Activated CD4-positive, alpha-beta T cell treated with anti-CD3 and anti-CD28 coated beads, Interleukin-2, amount 10 ng/mL, durations not matched to agents 7 days and 5 days (primary cell): Measurements from ENCODE around the gene TRPV4. TPM values are rescaled to one million over a fixed set of nuclear protein-coding genes. Genes with fewer than 3 reads are reported as not detected.

ENCODE experiments used
- CTCF ChIA-PET: fragments of 350-600 bp; sonication (Branson Sonifier 250); formaldehyde crosslinking; loops from one replicate; lab custom pipeline; 2021; ENCODE audit warnings: antibody characterized with exemption; lab: Charles Lee
- POLR2A ChIA-PET: fragments of 350-600 bp; sonication (Branson Sonifier 250); formaldehyde crosslinking; loops from one replicate; lab custom pipeline; 2021; ENCODE audit warnings: antibody characterized with exemption; lab: Charles Lee
- DNase-seq: peaks from one replicate; pipeline ENCODE4 v3.0.0-alpha.2; 2020
- H3K27ac Mint-ChIP-seq: one replicate; pipeline ENCODE4 v1.8.0; 2021; ENCODE audit warnings: mild to moderate bottlenecking, moderate library complexity, mixed read lengths
- H3K27me3 Mint-ChIP-seq: one replicate; pipeline ENCODE4 v1.8.0; 2021; ENCODE audit warnings: mixed read lengths
- H3K36me3 Mint-ChIP-seq: one replicate; pipeline ENCODE4 v1.8.0; 2021; ENCODE audit warnings: low read depth, mixed read lengths
- H3K4me1 Mint-ChIP-seq: one replicate; pipeline ENCODE4 v1.8.0; 2021; ENCODE audit warnings: mixed read lengths
- H3K4me3 Mint-ChIP-seq: one replicate; pipeline ENCODE4 v1.8.0; 2021; ENCODE audit warnings: mild to moderate bottlenecking, moderate library complexity, mixed read lengths
- H3K9me3 Mint-ChIP-seq: one replicate; pipeline ENCODE4 v1.8.0; 2021; ENCODE audit warnings: mixed read lengths
- total RNA-seq, 2 experiments: library from RNA; stranded (reverse); gene quantifications; one replicate each; pipeline ENCODE4 v1.2.3, GENCODE V29; 2021

Gene TRPV4
- total RNA-seq = under 1 TPM in 1 of 2 experiments, not detected in 1; 0.17 TPM

- Mint-ChIP-seq H3K36me3 (no peaks in the 10 kb centered on the region), H3K27me3 (peaks cover 28% of the 10 kb centered on the region), H3K4me3 (no peak within 1 kb of the TSS), H3K9me3 (no peaks in the 10 kb centered on the region), H3K27ac (no peak within 1 kb of the TSS), H3K4me1 (peaks cover 4% of the 10 kb centered on the region)
- POLR2A ChIA-PET = no interaction called here
- DNase-seq = no peak
- CTCF ChIA-PET = interaction anchor here (1.3 kb wide), 1 partner anchor 12 kb away, joined by 7 read pairs; no protein-coding TSS in a partner anchor
Observed at GRCh38 chr12:109833307-109834189, at the start of gene TRPV4. Gene TRPV4 (minus strand): TSS chr12:109833398. CDS start chr12:109814796, 18,602 bp downstream.

- Mint-ChIP-seq H3K27me3 (peaks cover 11% of the 10 kb centered on the region), H3K36me3 (no peaks in the 10 kb centered on the region), H3K9me3 (no peaks in the 10 kb centered on the region), H3K27ac (no peak overlapping the region), H3K4me3 (no peak overlapping the region), H3K4me1 (peaks cover 39% of the 10 kb centered on the region)
- POLR2A ChIA-PET = no interaction called here
- CTCF ChIA-PET = interaction anchor here (0.8 to 1.7 kb wide), 3 partner anchors 20 to 37 kb away, joined by 4 to 8 read pairs (median 5); no protein-coding TSS in a partner anchor
- DNase-seq = no peak
Observed at GRCh38 chr12:109881752-109882151, 48.6 kb upstream of the TRPV4 start.

DNA sequence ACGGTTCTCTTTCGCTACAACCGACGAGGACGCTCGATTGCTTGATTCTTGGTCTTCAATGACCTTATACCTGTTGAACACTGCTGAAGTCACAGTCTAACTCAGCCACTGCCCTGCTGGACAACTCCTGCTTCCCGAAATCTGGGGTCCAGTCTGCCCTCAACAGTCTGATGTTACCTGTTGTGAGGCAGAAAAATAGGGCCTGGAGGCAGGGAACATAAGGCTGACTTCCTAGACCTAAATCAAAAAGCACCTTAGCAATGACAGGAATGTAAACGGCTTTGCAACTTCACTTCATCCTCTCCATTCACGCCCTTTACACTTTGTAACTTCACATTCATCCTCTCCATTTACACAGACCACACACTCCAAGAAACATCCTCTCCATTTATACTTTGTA lies 47.7 kb upstream of the TRPV4 start:
- POLR2A ChIA-PET = no interaction called here
- H3K4me3 Mint-ChIP-seq = peak overlapping the region; percentile 80

DNA sequence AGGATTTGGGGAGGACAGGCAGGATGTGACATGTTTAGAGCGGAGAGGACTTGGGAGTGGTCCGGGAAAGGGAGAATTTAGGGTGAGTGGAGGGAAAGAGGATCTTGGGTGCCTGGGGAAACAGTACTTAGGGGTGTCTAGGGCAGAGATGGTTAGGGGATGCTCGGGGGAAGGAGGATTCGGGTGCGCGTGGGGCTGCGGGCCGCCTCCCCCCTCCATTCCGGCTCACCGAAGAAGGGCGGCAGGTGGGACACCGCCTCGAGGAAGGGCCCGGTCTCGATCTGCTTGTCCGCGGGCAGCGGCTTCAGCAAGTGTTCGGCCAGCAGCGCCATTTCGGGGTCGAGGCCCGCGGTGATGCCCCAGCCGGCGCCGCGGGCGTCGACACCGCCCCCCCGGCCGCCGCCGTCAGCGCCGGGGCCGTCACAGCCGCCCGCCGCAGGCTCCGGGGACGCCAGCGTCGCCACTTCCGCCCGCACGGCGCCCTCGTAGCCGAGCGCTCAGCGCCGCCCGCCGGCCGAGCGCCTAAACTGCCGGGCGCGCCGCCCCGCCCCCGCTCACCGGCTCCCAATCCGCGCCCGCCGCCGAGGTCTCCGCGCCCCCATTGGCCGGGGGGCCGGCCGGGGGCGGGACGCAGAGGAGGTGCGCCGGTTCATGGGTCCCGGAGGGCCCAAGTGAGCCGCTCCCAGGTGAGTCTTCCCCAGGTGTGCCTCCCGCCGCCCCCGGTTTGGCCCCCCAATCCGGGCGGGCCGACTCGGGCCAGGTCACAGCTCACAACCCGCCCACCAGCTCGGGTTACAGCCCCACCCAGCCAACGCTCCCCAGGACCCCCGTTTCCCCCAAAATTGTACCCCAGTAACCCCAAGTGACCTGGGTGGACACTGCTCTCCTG lies 47.1 kb upstream of the TRPV4 start, which contains the start of gene GLTP:
TSS of gene GLTP (minus strand) at position 499 of the 889 bp plus-strand sequence. CDS start at position 332, 167 bp downstream.
- ChIA-PET CTCF (interaction anchor here (0.8 to 1.2 kb wide), 2 partner anchors 10 to 15 kb away, joined by 3 to 4 read pairs; no protein-coding TSS in a partner anchor), POLR2A (no interaction called here)
- H3K4me1 Mint-ChIP-seq = peaks cover 47% of the 10 kb centered on the region
- peaks cover 11% of the 10 kb centered on the region for H3K27me3 Mint-ChIP-seq
- H3K9me3 Mint-ChIP-seq = no peaks in the 10 kb centered on the region
- DNase-seq = peak; percentile 86
- peak within 1 kb of the TSS; percentile 89 for H3K27ac Mint-ChIP-seq
- H3K4me3 Mint-ChIP-seq = peak within 1 kb of the TSS; percentile 86
- H3K36me3 Mint-ChIP-seq = no peaks in the 10 kb centered on the region

More for the DNA sequence above, 47.7 kb upstream of the TRPV4 start:
- H3K9me3 Mint-ChIP-seq = no peaks in the 10 kb centered on the region
- no peak for DNase-seq
- peaks cover 11% of the 10 kb centered on the region for H3K27me3 Mint-ChIP-seq
- CTCF ChIA-PET = interaction anchor here (0.8 to 1.7 kb wide), 3 partner anchors 10 to 19 kb away, joined by 3 to 4 read pairs (median 4); no protein-coding TSS in a partner anchor
- no peaks in the 10 kb centered on the region for H3K36me3 Mint-ChIP-seq
- peaks cover 42% of the 10 kb centered on the region for H3K4me1 Mint-ChIP-seq
- H3K27ac Mint-ChIP-seq = peak overlapping the region; percentile 87

- peak overlapping the region; percentile 86 for H3K4me3 Mint-ChIP-seq
- H3K27ac Mint-ChIP-seq = peak overlapping the region; percentile 89
- H3K27me3 Mint-ChIP-seq = peaks cover 11% of the 10 kb centered on the region
- H3K4me1 Mint-ChIP-seq = peaks cover 51% of the 10 kb centered on the region
- H3K9me3 Mint-ChIP-seq = no peaks in the 10 kb centered on the region
- no peak for DNase-seq
- no peaks in the 10 kb centered on the region for H3K36me3 Mint-ChIP-seq
- ChIA-PET POLR2A (no interaction called here), CTCF (interaction anchor here (1.0 to 1.1 kb wide), 2 partner anchors 25 to 34 kb away, joined by 3 read pairs; no protein-coding TSS in a partner anchor)
Observed at GRCh38 chr12:109879351-109880042, 46.3 kb upstream of the TRPV4 start.

DNA sequence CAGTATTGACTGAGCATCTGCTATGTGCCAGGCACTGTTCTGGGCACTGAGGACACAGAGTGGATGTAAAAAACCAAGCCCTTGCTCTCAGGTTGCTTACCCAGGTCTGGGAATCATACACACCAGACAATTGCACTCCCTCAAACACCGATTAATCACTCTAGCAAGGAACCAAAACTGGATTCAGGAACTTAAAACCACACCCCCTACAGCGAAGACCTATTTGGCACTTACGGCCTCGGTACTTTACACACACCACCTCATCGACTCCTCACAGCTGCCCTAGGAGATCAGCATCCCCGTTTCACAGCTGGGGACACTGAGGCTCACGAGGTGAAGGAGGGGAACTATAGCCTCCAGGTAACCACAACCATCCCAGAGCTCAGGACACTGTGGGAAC lies 45.6 kb upstream of the TRPV4 start:
- Mint-ChIP-seq H3K4me1 (peaks cover 51% of the 10 kb centered on the region), H3K27me3 (peaks cover 10% of the 10 kb centered on the region), H3K9me3 (no peaks in the 10 kb centered on the region), H3K36me3 (no peaks in the 10 kb centered on the region), H3K27ac (peak overlapping the region; percentile 65), H3K4me3 (peak overlapping the region; percentile 86)
- DNase-seq = no peak
- ChIA-PET POLR2A (no interaction called here), CTCF (interaction anchor here (1.0 to 1.1 kb wide), 3 partner anchors 13 to 33 kb away, joined by 3 read pairs; no protein-coding TSS in a partner anchor)

DNA sequence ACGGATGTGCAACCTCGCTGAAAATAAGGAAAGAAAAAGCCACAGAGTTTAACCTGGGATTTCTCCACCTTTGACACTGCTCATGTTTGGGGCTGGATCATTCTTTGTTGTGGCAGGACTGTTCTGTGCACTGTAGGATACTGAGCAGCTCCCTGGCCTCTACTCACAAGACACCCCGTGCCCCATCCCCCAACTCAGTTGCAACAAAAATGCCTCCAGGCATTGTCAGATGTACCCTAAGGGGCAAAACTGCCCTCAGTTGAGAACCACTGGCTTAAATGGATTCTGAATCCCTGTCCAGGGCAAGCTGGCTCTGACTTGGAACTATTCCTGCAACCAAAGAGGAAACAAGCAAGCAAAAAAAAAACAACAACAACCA lies 45.0 kb upstream of the TRPV4 start:
- Mint-ChIP-seq H3K4me1 (peaks cover 51% of the 10 kb centered on the region), H3K27me3 (peaks cover 6% of the 10 kb centered on the region), H3K9me3 (no peaks in the 10 kb centered on the region), H3K36me3 (no peaks in the 10 kb centered on the region), H3K27ac (no peak overlapping the region), H3K4me3 (peak overlapping the region; percentile 86)
- POLR2A ChIA-PET = no interaction called here
- CTCF ChIA-PET = interaction anchor here (0.5 to 1.1 kb wide), 3 partner anchors 14 to 553 kb away, joined by 3 to 5 read pairs (median 3); no protein-coding TSS in a partner anchor
- no peak for DNase-seq

DNA sequence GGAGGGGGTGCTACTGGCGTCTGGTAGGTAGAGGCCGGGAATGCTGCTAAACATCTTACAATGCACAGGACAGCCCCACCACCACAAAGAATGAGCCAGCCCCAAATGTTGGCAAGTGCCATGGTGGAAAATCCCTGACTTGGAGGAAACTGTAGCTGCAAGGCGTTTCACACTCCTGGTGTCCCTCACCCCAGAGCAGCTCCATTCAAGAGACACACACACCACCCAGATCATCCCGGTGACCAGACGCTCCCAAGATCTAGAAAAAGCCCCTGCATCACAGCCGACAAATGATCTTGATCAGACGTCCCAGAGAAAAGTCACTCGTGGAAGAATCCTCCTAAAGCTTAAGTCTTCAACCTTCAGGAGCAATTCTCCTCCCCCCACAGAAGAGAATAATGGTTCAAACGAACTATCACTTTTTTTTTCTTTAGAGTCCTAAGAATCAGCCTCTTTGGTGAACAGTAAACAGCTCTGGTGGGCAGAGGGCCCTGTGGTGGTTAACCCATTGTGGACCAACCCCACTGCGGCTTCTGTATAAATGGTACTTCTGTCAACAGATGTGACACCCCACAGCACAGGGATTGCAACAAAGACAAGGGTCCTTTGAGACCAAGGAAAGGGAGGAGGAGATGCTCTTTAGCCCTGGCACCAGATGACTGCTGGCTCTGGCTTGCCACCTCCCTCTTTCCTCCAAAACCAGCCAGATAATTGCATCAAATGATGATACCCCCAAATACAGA lies 44.5 kb upstream of the TRPV4 start:
- H3K27me3 Mint-ChIP-seq = peaks cover 6% of the 10 kb centered on the region
- peaks cover 51% of the 10 kb centered on the region for H3K4me1 Mint-ChIP-seq
- no peaks in the 10 kb centered on the region for H3K9me3 Mint-ChIP-seq
- H3K27ac Mint-ChIP-seq = no peak overlapping the region
- H3K36me3 Mint-ChIP-seq = peaks cover 2% of the 10 kb centered on the region
- H3K4me3 Mint-ChIP-seq = no peak overlapping the region
- no peak for DNase-seq
- ChIA-PET CTCF (interaction anchor here (0.5 to 1.7 kb wide), 4 partner anchors 14 to 554 kb away, joined by 3 to 5 read pairs (median 4); no protein-coding TSS in a partner anchor), POLR2A (no interaction called here)

- ChIA-PET CTCF (interaction anchor here (1.5 to 1.7 kb wide), 2 partner anchors 16 to 71 kb away, joined by 3 to 4 read pairs; no protein-coding TSS in a partner anchor), POLR2A (no interaction called here)
- Mint-ChIP-seq H3K9me3 (no peaks in the 10 kb centered on the region), H3K27ac (no peak overlapping the region), H3K4me1 (peaks cover 47% of the 10 kb centered on the region), H3K27me3 (peaks cover 2% of the 10 kb centered on the region), H3K4me3 (no peak overlapping the region), H3K36me3 (peaks cover 6% of the 10 kb centered on the region)
- no peak for DNase-seq
Observed at GRCh38 chr12:109876406-109876805, 43.2 kb upstream of the TRPV4 start.

DNA sequence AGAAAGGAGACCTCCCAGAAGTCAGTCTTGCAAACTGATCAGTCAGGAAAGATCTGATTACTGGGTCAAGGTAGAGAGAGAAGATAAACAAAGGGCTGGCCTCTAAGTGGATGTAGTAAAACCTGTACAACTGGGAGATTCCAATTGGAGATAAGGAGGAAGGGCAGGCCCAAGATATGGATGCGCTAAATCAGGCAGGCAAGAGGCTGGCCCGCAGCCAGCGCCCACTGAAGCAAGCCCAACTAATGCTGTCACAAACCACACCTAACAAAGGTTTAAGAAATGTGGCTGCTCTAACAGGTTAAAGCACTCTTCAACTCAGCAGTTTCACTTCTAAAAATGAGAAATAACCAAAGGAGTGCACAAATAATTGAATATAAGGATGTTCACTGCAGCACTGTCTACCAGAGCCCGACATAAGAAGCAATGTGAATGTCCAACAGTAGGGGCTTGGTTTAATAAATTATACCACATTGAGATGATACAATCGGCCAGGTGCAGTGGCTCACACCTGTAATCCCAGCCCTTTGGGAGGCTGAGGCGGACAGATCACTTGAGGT lies 42.5 kb upstream of the TRPV4 start:
- H3K4me1 Mint-ChIP-seq = peaks cover 44% of the 10 kb centered on the region
- ChIA-PET POLR2A (no interaction called here), CTCF (interaction anchor here (1.5 to 1.7 kb wide), 2 partner anchors 16 to 70 kb away, joined by 3 to 4 read pairs; no protein-coding TSS in a partner anchor)
- H3K36me3 Mint-ChIP-seq = peaks cover 6% of the 10 kb centered on the region
- H3K27me3 Mint-ChIP-seq = no peaks in the 10 kb centered on the region
- H3K27ac Mint-ChIP-seq = no peak overlapping the region
- no peak for DNase-seq
- H3K9me3 Mint-ChIP-seq = no peaks in the 10 kb centered on the region
- no peak overlapping the region for H3K4me3 Mint-ChIP-seq

DNA sequence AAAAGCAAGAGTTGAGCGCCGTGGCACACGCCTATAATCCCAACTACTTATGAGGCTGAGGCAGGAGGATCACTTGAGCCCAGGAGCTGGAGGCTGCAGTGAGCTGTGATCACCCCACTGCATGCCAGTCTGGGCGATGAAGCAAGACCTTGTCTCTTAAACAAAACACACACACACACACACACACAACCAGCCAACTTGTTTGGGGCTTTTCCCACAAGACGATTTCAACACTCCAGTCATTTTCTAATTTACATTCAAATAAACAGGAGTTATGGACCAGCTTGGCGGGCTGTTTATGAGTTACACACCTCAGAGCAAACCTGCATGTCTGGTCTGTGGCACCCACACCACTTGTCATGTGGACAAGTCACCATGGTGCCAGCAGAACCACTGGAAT lies 40.5 kb upstream of the TRPV4 start:
- DNase-seq = no peak
- Mint-ChIP-seq H3K4me3 (no peak overlapping the region), H3K36me3 (peaks cover 6% of the 10 kb centered on the region), H3K27me3 (no peaks in the 10 kb centered on the region), H3K4me1 (peaks cover 32% of the 10 kb centered on the region), H3K9me3 (no peaks in the 10 kb centered on the region), H3K27ac (no peak overlapping the region)
- ChIA-PET CTCF (interaction anchor here (0.6 to 1.5 kb wide), 4 partner anchors 9 to 57 kb away, joined by 3 to 5 read pairs (median 4); no protein-coding TSS in a partner anchor), POLR2A (no interaction called here)
